GM12892 (cell line): Measurements from ENCODE around the gene MYH14.

ENCODE experiments used
- DNase-seq: peaks from one replicate; pipeline ENCODE4 v3.0.0; 2011; ENCODE audit not compliant: insufficient read length
- FAIRE-seq: peaks from 2 replicates; lab custom pipeline; 2011; peaks lifted over from hg19 to GRCh38; lab: Jason Lieb, UNC
- POLR2A ChIP-seq: IDR thresholded peaks from 2 replicates; pipeline ENCODE4 v1.6.1; 2011; ENCODE audit warnings: low read depth, low read length, control low read depth
- POLR2AphosphoS5 ChIP-seq: IDR thresholded peaks from 2 replicates; pipeline ENCODE4 v1.6.1; 2011; ENCODE audit warnings: low read depth, low read length, control low read depth
- TAF1 ChIP-seq: IDR thresholded peaks from 2 replicates; pipeline ENCODE4 v1.6.1; 2011; ENCODE audit warnings: low read depth, mild to moderate bottlenecking, control low read depth, low read length, borderline replicate concordance

MYH14 gene

DNA sequence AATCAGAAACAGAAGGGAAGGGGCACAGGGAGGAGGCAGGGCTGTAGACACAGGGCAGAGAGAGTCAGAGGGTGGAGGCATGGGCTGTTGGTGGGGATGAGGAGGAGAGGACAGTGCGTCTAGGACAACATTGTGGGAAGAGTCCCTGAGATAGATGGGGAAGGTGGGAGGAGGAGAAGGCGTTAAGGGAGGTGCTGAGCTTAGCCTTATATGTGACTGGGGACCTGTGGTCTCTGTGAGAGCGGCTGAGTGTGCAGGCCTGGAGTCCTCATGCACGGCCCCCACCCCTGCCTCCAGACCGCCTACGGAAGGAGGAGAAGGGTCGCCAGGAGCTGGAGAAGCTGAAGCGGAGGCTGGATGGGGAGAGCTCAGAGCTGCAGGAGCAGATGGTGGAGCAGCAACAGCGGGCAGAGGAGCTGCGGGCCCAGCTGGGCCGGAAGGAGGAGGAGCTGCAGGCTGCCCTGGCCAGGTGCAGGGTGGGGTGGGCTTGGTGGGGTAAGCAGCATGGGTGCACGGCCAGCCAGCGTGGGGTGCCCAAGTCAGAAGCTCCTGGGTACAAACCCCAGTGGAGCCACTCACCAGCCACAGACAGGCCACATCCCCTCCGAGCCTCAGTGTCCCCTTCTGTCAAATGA, 69.0 kb downstream of the MYH14 start:
- FAIRE-seq (no peak), DNase-seq (no peak)
- TF ChIP-seq POLR2AphosphoS5 = no peak
- no peak for TF ChIP-seq TAF1
- TF ChIP-seq POLR2A = no peak

DNA sequence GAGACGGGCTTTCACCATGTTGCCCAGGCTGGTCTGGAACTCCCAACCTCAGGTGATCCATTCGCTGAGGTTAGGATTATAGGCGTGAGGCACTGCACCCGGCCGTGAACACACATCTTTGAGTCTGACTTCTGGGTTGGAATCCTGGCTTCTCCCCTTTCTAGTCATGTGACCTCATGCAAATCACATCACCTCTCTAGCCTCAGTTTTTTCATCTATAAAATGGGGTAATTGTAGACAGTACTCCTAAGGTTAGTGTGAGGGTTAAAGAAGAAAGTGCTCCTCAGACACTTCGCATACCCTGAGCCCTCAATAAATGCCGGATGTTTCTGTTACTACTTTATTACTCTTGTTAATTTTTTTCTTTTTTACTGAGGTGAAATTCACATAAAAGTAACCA, 70.4 kb downstream of the MYH14 start:
- no peak for TF ChIP-seq POLR2A
- no peak for TF ChIP-seq POLR2AphosphoS5
- TF ChIP-seq TAF1 = no peak
- DNase-seq (no peak), FAIRE-seq (no peak)

DNA sequence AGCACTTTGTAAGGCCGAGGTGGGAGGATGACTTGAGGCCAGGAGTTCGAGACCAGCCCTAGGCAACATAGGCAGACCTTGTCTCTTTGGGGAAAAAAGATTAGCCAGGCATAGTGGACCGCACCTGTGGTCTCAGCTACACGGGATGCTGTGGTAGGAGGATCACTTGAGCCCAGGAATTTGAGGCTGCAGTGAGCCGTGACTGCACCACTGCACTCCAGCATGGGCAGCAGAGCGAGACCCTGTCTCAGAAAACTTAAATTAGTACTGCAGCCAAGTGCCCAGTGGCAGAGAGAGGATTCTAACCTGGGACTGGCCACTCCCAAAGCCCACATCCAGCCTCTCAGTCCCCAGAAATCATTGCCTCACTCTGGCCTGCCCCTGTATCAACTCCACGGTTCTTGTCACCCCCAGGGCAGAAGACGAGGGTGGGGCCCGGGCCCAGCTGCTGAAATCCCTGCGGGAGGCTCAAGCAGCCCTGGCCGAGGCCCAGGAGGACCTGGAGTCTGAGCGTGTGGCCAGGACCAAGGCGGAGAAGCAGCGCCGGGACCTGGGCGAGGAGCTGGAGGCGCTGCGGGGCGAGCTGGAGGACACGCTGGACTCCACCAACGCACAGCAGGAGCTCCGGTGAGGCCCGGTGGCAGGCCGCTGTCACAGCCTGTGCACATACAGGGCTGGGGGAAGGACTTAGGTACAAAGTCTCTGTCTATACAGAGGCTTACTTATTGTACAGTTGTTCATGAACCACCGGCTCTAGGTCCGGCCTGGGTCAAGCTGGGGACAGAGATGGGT, 72.4 kb downstream of the MYH14 start:
- FAIRE-seq (no peak), DNase-seq (no peak)
- no peak for TF ChIP-seq TAF1
- TF ChIP-seq POLR2A = no peak
- no peak for TF ChIP-seq POLR2AphosphoS5

DNA sequence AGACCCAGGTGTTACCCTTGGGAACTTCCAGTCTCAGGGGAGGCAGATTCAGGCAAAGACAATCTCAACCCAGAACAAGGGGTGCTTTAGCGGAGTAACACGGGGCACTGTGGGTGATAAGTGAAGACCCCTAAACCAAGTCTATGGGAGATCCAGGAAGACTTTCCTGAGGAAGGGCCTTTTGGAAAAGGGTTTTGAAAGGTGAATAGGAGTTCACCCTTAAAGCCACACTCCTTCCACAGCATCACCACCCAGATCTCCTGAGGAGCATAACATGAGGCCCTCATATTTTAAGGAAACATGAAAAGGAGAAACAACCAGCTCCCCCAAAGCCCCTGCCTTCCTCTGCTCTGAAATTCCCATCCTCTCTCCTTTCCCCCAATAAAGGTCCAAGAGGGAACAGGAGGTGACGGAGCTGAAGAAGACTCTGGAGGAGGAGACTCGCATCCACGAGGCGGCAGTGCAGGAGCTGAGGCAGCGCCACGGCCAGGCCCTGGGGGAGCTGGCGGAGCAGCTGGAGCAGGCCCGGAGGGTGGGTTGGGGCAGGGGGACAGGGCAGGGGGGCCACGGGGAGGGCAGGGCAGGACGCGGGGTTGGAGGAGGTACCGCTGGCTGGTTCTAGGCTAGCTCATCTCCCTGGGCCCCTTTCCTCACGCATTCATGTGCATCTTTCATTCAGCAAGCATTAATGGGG, 73.1 kb downstream of the MYH14 start:
- DNase-seq (no peak), FAIRE-seq (no peak)
- TF ChIP-seq POLR2AphosphoS5 (no peak), POLR2A (no peak), TAF1 (no peak)

DNA sequence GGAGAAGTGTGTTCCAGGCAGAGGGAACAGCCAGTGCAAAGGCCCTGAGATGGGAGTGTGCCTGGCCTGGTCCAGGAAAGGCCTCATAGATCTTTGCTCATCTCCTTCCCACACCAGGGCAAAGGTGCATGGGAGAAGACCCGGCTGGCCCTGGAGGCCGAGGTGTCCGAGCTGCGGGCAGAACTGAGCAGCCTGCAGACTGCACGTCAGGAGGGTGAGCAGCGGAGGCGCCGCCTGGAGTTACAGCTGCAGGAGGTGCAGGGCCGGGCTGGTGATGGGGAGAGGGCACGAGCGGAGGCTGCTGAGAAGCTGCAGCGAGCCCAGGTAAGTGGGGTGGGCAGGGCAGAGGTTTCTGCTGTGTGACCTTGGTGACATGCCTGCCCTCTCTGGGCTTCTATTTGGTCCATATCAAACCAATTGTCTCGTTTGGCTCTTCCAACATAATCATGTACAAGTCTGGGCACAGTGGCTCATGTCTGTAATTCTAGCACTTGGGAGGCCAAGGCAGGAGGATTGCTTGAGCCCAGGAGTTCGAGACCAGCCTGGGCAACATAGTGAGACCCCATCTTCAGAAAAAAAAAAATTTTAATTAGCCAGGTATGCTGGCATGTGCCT, 74.7 kb downstream of the MYH14 start:
- DNase-seq (no peak), FAIRE-seq (no peak)
- TF ChIP-seq POLR2A (no peak), POLR2AphosphoS5 (no peak), TAF1 (no peak)

DNA sequence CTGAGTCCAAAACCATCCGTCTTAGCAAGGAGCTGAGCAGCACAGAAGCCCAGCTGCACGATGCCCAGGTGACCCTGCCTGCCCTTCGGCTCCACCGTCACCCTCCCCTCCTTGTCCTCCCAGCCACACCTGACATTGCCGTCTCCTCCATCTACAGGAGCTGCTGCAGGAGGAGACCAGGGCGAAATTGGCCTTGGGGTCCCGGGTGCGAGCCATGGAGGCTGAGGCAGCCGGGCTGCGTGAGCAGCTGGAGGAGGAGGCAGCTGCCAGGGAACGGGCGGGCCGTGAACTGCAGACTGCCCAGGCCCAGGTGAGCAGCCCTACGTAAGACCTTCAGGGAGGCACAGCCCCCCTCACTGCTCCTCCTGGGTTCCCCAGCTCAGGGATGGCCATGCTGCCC, 76.7 kb downstream of the MYH14 start:
- no peak for FAIRE-seq
- no peak for TF ChIP-seq POLR2AphosphoS5
- no peak for DNase-seq

DNA sequence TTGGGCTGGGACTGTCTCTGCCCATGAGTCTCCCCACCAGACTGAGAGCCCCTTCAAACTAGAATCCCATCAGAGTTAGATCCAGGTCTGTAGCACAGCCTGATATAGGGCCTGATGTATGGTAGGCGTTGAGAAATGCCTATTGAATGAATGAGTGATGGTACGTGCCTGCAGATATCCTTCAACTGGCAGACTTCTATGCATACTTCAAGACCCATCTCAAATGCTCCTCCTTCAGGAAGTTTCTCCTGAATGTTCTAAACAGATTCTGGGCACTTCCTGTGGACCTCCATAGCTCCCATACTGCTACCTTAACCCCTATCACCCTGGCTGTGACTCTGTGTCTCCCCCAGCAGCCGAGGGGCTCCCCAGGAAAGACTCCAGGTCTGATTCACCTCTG, 77.6 kb downstream of the MYH14 start:
- no peak for DNase-seq
- TF ChIP-seq POLR2A (no peak), TAF1 (no peak), POLR2AphosphoS5 (no peak)
- FAIRE-seq = no peak

DNA sequence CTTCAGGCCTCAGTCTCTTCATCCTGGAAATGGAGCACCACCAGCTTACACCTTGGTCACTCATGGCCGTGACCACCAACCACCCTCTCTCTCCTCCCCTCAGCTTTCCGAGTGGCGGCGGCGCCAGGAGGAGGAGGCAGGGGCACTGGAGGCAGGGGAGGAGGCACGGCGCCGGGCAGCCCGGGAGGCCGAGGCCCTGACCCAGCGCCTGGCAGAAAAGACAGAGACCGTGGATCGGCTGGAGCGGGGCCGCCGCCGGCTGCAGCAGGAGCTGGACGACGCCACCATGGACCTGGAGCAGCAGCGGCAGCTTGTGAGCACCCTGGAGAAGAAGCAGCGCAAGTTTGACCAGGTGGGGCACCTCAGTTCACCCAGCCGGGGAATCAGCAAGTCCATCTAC, 78.1 kb downstream of the MYH14 start:
- TF ChIP-seq POLR2AphosphoS5 (no peak), POLR2A (no peak), TAF1 (no peak)
- FAIRE-seq (no peak), DNase-seq (no peak)

DNA sequence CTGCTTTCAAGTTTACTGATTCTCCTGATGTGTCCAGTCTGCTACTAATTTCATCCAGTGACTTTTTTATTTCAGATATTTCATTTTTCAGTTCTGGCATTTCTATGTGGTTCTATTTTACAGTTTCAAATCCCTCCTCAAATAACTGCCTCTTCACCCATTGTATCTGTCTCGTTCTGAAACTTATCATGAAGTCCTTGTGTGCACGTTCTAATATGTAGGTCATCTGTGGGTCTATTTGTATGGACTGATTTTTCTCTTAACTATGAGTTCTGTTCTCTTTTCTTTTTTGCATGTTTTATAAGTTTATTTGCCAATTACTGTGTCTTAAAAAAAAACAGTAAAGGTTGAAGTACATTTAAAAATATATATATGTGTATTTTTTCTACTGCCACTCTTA, 82.4 kb downstream of the MYH14 start:
- TF ChIP-seq POLR2A = no peak
- TF ChIP-seq TAF1 = no peak
- no peak for TF ChIP-seq POLR2AphosphoS5
- no peak for DNase-seq
- no peak for FAIRE-seq

DNA sequence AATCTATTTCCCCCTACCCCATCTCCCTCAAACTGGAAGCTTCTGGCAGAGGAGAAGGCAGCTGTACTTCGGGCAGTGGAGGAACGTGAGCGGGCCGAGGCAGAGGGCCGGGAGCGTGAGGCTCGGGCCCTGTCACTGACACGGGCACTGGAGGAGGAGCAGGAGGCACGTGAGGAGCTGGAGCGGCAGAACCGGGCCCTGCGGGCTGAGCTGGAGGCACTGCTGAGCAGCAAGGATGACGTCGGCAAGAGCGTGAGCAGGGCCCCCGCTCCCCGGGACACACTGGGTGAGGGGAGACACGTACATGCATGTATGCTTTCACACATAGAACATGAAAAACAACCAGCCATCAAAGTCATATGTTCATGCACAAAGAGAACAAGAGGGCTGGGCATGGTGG, 83.0 kb downstream of the MYH14 start:
- no peak for DNase-seq
- FAIRE-seq = no peak
- TF ChIP-seq TAF1 = no peak
- no peak for TF ChIP-seq POLR2A
- TF ChIP-seq POLR2AphosphoS5 = no peak

DNA sequence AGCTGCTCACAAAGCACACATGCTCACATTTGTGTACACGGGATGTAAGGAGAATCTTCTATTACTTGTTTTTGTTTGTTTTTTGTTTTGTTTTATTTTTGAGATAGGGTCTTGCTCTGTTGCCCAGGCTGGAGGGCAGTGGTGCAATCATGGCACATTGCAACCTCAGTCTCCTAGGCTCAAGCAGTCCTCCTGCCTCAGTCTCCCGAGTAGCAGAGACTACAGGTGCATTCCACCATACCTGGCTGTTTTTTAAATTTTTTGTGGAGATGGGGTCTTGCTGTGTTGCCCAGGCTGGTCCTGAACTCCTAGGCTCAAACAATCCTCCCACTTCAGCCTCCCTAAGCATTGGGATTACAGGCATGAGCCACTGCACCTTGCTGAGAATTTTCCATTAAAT, 83.9 kb downstream of the MYH14 start:
- DNase-seq = no peak
- FAIRE-seq = no peak
- TF ChIP-seq TAF1 (no peak), POLR2A (no peak), POLR2AphosphoS5 (no peak)

DNA sequence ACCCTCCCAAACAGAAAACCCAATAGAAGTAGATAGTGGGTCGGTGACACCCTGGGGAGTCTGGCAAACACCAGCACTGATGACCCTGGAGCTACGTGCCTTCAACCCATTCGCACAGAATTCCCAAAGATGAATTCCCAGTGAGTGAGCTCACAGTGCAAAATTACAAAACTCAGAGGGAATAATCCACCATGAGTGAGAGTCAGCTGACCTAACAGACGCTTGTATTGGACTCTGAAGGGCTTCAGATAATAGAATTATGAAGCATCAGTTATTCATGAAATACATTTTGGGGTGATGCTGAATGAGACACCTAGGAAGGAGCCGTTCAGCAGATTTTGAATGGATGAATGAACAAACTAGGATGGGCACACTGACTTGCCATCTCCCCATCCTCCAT, 85.5 kb downstream of the MYH14 start:
- DNase-seq (no peak), FAIRE-seq (no peak)
- TF ChIP-seq TAF1 (no peak), POLR2AphosphoS5 (no peak), POLR2A (no peak)
